Stimulated activated CD4-positive, alpha-beta T cell treated with anti-CD3 and anti-CD28 coated beads, TNF-alpha, amount 100 ng/mL, for 1 hour (primary cell): ENCODE results near the gene PI4K2A.

Experiments used
- DNase-seq, 3 donors: peaks; one replicate each; pipeline ENCODE4 v3.0.0-alpha.2; 2020; ENCODE audit warnings: low read depth in 3 of 3, low spot score in 1 of 3

Gene PI4K2A

DNA sequence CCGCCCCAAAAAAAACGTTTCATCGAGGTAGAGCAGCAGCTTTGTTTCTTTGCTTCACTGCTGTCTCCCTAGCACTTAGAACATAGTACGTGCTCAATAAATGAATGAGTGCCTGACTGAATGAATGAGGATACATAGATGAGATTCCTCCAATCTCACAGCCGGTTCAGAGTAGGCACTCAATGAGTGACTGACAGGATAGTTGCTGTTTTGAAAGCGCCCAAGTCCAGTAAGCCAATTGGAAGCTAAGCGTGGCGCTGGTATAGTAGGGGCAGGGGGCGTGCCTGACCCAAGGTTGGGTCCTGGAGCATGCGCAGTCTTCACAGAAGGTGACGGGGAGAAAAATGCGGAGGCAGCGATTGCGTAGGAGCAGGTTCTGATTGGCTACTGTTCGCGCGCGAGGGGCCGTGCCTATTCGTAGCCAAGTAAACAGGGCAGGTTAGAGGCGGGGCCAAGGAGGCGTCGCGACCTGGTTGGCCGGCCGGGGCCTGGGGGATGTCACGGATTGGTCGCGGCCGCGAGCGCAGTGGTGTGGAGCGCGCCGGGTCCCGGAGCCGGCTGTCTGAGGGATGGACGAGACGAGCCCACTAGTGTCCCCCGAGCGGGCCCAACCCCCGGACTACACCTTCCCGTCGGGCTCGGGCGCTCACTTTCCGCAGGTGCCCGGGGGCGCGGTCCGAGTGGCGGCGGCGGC is at the start of gene PI4K2A:
TSS of gene PI4K2A (plus strand) at position 498 of the 694 bp plus-strand sequence. CDS start at position 570, 72 bp downstream.
- DNase-seq: peak; percentile 94 to 98 (median 96)

DNA sequence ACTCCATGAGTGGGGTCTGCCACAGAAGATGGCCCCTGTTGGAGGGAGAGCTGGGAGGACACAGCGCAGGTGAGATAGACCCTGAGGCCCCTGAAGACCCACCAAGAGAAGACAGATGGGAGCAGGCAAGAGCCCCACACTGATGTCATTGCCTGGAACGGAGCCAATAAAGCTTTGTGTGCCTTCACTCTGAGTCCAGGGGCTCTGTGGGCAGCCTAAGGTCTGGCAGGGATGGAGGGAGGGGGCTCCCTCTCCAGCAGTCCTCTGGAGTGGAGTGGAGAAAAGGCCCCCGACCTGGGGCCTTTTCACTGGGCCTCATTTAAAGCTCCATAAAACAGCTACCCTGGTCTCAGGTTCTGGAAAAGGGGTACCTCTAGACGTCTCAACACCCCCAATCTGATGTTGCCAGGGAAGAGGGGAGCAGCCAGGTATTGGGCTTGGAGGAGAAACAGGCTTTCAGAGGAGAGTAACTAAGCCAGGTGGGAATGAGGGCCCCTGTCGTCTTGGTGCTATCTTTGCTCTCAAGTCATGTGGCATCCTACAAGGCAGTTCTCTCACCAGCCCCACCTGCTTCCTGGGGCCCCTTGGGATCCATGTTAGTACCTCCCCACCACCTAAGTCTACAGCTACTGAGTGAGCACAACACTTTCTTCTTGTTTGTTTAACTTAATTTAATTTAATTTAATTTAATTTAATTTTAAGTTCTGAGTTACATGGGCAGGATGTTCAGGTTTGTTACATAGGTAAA is 49.5 kb upstream of the PI4K2A start:
- DNase-seq: no peak

GRCh38 chr10:97593421-97593820 is 47.0 kb upstream of the PI4K2A start:
- DNase-seq: no peak

- DNase-seq: no peak
These were observed 44.1 kb upstream of the PI4K2A start for GRCh38 chr10:97596101-97597082.

- DNase-seq: no peak
These were observed 42.7 kb upstream of the PI4K2A start for GRCh38 chr10:97597778-97598177.

DNA sequence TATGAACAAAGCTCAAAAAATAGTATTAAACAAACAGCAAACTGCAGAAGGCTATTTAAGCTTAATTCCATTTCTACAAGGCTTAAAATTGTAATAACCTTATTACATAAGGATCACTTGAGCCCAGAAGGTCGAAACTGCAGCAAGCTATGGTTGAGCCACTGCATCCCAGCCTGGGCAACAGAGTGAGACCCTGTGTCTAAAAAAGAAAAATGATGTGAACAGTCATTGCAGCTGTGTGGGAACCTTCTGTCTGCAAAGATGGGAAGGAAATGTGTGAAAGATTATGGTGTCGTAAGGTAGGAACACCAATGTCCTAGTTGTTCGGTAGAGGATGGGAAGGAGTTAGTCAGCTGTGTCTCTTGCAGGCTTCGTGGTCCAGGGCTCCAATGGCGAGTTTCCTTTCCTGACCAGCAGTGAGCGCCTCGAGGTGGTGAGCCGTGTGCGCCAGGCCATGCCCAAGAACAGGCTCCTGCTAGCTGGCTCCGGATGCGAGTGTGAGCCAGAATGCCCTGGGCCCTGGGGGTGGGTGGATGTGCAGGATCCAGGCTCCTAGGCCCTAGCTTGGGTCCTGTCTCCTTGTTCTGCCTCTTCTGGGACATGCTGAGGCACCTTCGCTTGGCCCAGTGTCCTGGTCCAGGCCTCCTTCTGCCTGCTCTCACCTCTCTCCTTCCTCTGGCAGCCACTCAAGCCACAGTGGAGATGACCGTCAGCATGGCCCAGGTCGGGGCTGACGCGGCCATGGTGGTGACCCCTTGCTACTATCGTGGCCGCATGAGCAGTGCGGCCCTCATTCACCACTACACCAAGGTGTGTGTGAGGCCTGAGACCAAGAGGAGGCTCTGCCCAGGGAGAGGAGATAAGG is 41.8 kb upstream of the PI4K2A start:
- DNase-seq: no peak

DNA sequence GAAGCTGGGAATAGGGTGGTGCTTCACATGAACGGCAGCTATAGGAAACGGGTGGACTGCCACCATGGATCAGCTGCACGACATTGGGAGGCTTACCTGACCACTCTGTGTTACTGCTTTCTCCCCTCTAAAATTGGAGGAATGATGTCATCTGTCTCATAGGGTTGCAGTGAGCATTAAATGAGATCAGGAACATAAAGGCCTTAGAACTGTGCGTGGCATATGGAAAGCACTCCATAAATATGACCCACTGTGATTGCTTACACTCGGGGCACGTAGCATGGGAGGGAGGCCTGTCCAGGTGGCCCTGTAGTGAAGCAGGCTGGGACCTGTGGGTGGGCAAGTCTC is 41.2 kb upstream of the PI4K2A start:
- DNase-seq: no peak

DNA sequence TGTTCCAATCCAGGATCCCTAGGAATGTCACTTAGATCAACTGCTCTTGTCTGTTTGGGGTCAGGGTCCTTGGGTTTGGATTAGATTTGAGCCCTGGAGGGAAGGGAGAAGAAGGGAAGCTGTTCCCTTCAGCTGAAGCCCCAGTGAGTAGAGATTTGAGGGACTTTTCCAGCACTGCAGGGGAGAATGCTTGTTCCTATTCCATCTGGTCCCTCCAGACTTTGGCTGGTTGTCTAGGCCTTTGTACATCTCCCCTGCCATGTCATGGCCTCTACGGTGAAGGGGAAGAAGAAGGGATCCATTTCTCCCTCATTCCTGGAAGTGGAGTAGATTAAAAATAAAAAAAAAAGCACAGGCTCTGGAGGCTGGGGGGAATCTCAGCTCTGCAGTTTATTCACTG is 39.9 kb upstream of the PI4K2A start:
- no peak for DNase-seq

DNA sequence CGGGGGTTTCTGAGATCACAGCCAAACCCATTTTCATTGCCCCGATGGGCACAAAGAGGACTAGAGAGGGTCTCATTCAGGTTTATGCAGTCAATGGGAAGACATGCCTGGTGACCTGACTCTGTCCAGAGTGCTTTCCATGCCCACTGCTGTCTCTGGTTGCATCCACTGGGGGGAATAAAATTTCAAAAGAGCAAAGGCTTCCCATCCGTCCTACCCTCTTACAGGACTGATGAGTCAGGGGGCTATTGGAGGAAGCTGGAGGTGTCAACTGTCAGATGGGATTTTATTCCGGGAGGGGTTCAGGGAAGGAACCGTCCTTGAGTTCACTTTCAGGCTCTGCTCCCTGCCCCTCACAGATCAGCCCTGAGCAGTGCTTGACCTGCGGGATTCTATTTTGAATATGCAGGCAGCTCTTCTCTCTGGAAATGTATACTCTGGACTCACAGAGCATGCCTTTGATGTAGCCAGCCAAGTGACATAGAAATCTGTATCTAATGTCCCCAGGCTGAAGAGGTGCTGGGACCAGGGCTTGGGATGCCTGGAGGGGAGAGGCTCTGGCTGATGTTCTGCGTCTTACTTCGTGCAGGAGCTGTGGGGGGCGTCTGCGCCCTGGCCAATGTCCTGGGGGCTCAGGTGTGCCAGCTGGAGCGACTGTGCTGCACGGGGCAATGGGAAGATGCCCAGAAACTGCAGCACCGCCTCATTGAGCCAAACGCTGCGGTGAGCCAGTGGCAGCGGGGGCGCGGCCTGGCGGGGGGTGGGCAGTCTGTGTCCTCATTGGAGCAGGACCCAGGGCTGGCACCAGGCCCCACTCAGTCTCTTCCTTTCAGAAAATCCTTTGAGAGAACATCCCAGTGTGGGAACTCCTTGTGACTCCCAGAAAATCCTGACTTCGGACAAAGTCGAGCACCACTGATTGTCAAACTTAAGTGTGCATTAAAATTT is 38.9 kb upstream of the PI4K2A start:
- DNase-seq: no peak

GRCh38 chr10:97607095-97607636 is 33.3 kb upstream of the PI4K2A start:
- DNase-seq: no peak

GRCh38 chr10:97608991-97609561 is 31.4 kb upstream of the PI4K2A start:
- DNase-seq: no peak

DNA sequence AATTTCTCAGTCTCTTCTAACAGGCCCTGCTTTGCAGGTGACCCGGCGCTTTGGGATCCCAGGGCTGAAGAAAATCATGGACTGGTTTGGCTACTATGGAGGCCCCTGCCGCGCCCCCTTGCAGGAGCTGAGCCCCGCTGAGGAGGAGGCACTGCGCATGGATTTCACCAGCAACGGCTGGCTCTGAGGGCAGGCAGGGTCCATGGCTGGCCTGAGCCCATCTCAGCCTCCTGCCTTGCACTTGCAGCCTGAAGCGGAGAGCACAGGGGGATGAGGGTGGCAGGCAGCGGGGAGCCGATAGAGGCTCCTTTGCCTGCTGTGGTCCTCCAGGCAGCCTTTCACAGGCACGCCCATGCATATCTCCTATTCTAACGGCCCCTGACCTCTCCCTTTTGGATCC is 29.0 kb upstream of the PI4K2A start:
- no peak for DNase-seq

DNA sequence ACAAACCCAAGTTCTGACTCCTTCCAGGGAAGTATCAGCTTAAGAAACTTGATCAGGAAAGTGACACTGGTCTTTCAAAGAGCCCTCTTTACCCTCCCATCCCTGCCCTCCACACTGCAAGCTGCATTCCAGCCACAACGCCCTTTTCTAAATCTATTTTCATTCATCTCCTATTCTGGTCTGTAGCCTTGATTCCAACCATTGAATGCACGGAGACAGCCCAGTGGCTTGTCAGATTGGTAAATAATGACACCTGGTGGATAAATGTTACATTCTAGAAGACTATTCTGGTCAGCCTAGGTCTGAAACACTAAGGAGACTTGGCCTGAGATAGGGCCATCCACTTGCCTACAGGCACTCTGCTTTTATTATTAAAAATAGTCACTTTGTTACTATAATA is 28.1 kb upstream of the PI4K2A start:
- DNase-seq: no peak

DNA sequence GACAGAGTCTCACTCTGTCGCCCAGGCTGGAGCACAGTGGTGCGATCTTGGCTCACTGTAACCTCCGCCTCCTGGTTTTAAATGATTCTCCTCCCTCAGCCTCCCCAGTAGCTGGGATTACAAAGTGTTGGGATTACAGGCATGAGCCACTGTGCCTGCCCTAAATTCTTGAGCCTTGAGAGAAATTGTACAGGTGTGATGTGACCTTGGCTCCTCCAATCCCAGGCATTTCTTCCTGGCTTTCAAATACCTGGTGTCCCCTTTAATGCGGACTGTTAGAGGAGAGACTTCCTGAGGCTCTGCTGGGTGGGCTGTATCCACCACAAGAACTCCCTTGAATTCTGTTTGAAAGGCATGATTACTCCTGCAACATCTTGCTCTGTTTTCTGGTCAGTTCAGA is 22.2 kb upstream of the PI4K2A start:
- DNase-seq: no peak

- no peak for DNase-seq
These were observed 21.7 kb upstream of the PI4K2A start for GRCh38 chr10:97618733-97619132.

GRCh38 chr10:97623277-97623676 is 17.2 kb upstream of the PI4K2A start:
- DNase-seq: no peak

GRCh38 chr10:97627731-97628130 is 12.7 kb upstream of the PI4K2A start:
- no peak for DNase-seq

DNA sequence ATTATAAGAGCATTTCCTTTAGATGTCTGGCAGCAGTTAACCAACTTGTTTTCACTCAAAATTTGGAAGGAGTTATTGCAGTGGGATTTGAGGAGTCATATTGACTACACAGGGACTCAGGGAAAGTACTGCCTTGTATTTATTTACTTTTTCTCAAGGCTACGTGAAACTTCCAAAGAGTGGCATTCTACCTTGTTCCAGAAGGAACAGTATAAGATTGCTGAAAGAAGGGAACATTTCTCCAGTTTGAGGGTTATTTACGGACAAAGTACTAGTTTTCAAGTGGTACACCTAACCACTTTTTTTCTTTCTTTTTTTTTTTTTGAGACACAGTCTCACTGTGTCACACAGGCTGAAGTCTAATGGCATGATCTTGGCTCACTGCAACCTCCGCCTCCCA is 12.2 kb upstream of the PI4K2A start:
- DNase-seq: no peak

DNA sequence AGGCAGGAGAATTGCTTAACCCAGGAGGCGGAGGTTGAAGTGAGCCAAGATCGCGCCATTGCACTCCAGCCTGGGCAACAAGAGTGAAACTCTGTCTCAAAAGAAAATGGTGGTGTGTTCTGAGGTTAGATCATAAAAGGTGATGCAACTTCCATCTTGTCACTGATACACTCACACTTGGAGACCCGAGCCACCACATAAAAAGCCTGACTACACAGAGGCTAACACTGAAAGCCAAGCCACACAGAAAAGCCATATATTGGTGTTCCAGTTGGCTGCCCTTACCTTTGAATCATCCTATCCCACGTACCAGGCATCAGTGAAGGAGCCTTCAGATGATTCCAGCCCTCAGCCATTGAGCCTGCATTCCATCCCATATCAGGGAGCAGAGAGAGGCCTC is 11.2 kb upstream of the PI4K2A start:
- no peak for DNase-seq
